ENCODE measurements around the gene SSTR3.

Gene SSTR3

DNA sequence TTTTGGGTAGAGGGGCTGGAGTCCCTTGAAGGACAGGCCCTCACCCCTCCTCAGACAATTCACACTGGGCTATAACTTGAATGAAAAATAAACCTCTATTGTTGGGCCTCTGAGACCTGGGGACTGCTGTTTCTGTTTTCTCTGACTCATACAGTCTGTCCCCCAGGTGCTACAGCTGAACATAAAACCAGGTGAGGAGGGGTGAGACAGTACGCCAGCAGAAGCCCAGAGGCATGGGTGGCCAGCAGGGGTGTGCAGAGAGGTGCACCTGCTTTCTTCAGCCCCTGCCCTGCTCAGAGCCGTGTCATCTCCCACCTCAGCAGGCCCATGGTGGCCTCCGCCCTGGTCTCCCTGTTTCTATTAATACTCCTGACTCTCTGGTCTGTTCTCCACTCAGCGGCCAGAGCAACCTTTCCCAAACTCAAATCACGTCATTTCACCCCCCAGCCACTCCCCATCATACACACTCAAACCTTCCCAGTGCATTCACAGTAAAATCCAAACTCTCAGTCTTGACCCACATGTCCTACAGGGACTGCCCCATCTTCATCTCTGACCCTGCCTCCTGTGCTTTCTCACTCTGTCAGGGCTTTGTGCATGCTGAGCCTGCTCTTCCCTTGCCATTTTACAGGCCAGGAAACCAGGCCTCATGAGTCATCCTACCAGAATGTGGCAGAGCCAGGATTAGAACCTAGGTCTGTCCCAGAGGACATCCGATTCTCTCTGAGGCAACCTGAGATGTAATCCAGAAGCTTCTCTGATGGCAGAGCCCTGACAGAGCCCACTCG lies 57.2 kb downstream of the SSTR3 start:
- no peak for DNase-seq (ENCODE audit: low read depth in 1 of 2, low spot score in 1 of 2)
- Histone ChIP-seq H3K4me3 (replicated peaks; ENCODE audit: insufficient read depth, low read length) (no peak overlapping the region), H3K27me3 (ENCODE audit: insufficient read depth, poor library complexity, severe bottlenecking) (peaks cover 2% of the 10 kb centered on the region), H3K27ac (replicated peaks) (no peak overlapping the region)
- TF ChIP-seq, protein P1, sequence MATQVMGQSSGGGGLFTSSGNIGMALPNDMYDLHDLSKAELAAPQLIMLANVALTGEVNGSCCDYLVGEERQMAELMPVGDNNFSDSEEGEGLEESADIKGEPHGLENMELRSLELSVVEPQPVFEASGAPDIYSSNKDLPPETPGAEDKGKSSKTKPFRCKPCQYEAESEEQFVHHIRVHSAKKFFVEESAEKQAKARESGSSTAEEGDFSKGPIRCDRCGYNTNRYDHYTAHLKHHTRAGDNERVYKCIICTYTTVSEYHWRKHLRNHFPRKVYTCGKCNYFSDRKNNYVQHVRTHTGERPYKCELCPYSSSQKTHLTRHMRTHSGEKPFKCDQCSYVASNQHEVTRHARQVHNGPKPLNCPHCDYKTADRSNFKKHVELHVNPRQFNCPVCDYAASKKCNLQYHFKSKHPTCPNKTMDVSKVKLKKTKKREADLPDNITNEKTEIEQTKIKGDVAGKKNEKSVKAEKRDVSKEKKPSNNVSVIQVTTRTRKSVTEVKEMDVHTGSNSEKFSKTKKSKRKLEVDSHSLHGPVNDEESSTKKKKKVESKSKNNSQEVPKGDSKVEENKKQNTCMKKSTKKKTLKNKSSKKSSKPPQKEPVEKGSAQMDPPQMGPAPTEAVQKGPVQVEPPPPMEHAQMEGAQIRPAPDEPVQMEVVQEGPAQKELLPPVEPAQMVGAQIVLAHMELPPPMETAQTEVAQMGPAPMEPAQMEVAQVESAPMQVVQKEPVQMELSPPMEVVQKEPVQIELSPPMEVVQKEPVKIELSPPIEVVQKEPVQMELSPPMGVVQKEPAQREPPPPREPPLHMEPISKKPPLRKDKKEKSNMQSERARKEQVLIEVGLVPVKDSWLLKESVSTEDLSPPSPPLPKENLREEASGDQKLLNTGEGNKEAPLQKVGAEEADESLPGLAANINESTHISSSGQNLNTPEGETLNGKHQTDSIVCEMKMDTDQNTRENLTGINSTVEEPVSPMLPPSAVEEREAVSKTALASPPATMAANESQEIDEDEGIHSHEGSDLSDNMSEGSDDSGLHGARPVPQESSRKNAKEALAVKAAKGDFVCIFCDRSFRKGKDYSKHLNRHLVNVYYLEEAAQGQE (IDR thresholded peaks at IDR 0.05; ENCODE audit: insufficient replicate concordance, low read depth) = no peak
- TF ChIP-seq GABPA (IDR thresholded peaks at IDR 0.05; ENCODE audit: low read depth) (no peak), SPI1 (IDR thresholded peaks at IDR 0.05; ENCODE audit: borderline replicate concordance, low read depth) (no peak)

All from HL-60 (cell line).